SU-DHL-6 (cell line): ENCODE measurements around the gene GRPR.

Experiments used
- EZH2phosphoT487 ChIP-seq: fragments of 200-600 bp; sonication (generic), shearing (Covaris generic); conservative IDR thresholded peaks from 2 replicates; pipeline ENCODE4 v1.6.1; 2018; ENCODE audit warnings: mild to moderate bottlenecking, antibody characterized with exemption, low read length, moderate library complexity, mixed read lengths
- TF ChIP-seq, protein P1 (sequence below): fragments of 200-600 bp; sonication (generic); IDR thresholded peaks from one replicate; pipeline ENCODE4 v1.5.1; 2017; ENCODE audit warnings: antibody characterized with exemption, mild to moderate bottlenecking, low read length, moderate library complexity; ENCODE audit not compliant: insufficient read depth, poor library complexity, severe bottlenecking

DNA sequence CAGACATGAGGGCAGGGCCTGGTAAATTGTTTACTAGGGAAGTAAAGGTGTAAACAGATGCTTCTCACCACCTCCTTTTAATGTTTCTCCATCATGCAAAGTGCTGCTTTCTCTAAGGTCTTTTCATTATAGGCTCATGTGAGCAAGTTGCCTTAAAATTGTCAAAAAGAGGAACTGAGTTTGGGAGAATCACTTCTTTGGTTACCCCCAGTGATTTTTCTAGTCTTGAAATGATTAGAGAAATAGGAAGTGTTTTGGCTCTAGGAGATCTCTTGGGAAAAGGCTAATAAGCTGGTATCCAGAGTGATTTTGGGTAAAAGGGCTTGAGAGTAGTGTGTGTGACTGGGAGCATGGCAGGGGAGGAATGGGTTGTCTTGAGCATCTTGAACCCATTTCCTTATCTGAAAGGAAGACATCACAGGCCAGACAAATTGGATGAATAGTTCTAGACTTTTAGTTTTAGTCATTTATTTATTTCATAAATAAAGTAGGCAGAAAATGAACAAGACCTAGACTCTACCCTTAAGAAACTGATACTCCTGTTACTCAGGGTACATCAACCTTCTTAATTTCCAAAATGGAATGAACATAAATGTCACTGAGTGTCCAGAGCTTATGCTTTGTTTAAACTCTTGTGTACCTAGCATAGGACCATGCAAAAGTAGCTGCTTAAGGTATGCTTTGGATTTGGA is 14.2 kb downstream of the GRPR start:
- TF ChIP-seq, protein P1, sequence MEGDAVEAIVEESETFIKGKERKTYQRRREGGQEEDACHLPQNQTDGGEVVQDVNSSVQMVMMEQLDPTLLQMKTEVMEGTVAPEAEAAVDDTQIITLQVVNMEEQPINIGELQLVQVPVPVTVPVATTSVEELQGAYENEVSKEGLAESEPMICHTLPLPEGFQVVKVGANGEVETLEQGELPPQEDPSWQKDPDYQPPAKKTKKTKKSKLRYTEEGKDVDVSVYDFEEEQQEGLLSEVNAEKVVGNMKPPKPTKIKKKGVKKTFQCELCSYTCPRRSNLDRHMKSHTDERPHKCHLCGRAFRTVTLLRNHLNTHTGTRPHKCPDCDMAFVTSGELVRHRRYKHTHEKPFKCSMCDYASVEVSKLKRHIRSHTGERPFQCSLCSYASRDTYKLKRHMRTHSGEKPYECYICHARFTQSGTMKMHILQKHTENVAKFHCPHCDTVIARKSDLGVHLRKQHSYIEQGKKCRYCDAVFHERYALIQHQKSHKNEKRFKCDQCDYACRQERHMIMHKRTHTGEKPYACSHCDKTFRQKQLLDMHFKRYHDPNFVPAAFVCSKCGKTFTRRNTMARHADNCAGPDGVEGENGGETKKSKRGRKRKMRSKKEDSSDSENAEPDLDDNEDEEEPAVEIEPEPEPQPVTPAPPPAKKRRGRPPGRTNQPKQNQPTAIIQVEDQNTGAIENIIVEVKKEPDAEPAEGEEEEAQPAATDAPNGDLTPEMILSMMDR = no peak
- TF ChIP-seq EZH2phosphoT487 = no peak
